Transverse colon (tissue), 4 donors: ENCODE measurements around the gene TENM4.

Experiments used
- CTCF ChIP-seq, 5 experiments: fragments of 200-600 bp in 3 of 5; fragments of 450-650 bp in 2 of 5; sonication (generic) in 3 of 5; IDR thresholded peaks; 1 replicate in 2 of 5; 2 replicates in 3 of 5; pipeline ENCODE4 v1.5.1; 2016 to 2017; ENCODE audit warnings: antibody characterized with exemption in 5 of 5, inconsistent platforms in 3 of 5, mild to moderate bottlenecking in 2 of 5, moderate library complexity in 1 of 5
- EP300 ChIP-seq: sonication (generic); formaldehyde crosslinking; IDR thresholded peaks from one replicate; pipeline ENCODE4 v1.6.1; 2017; ENCODE audit warnings: antibody characterized with exemption, low read depth
- POLR2A ChIP-seq: fragments of 450-650 bp; IDR thresholded peaks from one replicate; pipeline ENCODE4 v1.6.1; 2016; ENCODE audit warnings: antibody characterized with exemption, mild to moderate bottlenecking, moderate library complexity
- POLR2AphosphoS5 ChIP-seq, 3 donors: sonication (generic); formaldehyde crosslinking; IDR thresholded peaks; one replicate each; pipeline ENCODE4 v1.6.1; 2016; ENCODE audit warnings: antibody characterized with exemption in 3 of 3

GRCh38 chr11:78731027-78731426 lies 709.8 kb downstream of the TENM4 start:
- no peak for TF ChIP-seq CTCF (IDR thresholded peaks at IDR 0.05)
- no peak for TF ChIP-seq POLR2AphosphoS5 (IDR thresholded peaks at IDR 0.05)
- no peak for TF ChIP-seq POLR2A
- TF ChIP-seq EP300, result no peak
